OCI-LY7 (cell line): ENCODE measurements around the gene LDAH.

Experiments
- EZH2phosphoT487 ChIP-seq: fragments of 200-600 bp; sonication (generic); IDR thresholded peaks from 2 replicates; pipeline ENCODE4 v1.6.1; 2018; ENCODE audit warnings: low read depth, borderline replicate concordance, mild to moderate bottlenecking, mixed run types, antibody characterized with exemption, low read length, moderate library complexity, mixed read lengths
- TF ChIP-seq, protein P1 (sequence below): fragments of 200-600 bp; sonication (generic); conservative IDR thresholded peaks from 2 replicates; pipeline ENCODE4 v1.5.1; 2014; ENCODE audit warnings: mild to moderate bottlenecking, antibody characterized with exemption, low read length, moderate library complexity, mixed read lengths

DNA sequence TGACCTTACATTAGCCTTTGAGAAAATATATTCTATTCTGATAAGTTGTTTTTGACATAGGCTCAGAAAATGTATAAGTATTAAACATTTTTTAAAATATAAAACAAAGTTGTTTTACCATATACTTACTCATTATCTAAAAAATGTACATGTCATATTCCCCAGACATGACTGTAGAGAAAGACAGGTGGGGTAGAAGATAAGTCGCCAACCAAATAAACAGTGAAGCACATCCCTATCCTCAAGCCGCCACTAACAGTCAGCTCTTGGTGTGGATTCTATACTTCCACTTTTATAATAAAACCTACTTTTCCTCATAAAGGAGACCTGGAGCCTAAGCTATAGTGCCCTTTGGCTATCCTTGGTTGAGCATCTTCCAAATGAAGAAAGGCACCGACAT lies 129.6 kb downstream of the LDAH start:
- TF ChIP-seq, protein P1, sequence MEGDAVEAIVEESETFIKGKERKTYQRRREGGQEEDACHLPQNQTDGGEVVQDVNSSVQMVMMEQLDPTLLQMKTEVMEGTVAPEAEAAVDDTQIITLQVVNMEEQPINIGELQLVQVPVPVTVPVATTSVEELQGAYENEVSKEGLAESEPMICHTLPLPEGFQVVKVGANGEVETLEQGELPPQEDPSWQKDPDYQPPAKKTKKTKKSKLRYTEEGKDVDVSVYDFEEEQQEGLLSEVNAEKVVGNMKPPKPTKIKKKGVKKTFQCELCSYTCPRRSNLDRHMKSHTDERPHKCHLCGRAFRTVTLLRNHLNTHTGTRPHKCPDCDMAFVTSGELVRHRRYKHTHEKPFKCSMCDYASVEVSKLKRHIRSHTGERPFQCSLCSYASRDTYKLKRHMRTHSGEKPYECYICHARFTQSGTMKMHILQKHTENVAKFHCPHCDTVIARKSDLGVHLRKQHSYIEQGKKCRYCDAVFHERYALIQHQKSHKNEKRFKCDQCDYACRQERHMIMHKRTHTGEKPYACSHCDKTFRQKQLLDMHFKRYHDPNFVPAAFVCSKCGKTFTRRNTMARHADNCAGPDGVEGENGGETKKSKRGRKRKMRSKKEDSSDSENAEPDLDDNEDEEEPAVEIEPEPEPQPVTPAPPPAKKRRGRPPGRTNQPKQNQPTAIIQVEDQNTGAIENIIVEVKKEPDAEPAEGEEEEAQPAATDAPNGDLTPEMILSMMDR: no peak
- no peak for TF ChIP-seq EZH2phosphoT487
